H1 (cell line): ENCODE results near the gene NOSIP. TPM values are rescaled to one million over a fixed set of nuclear protein-coding genes. Genes with fewer than 3 reads are reported as not detected.

ENCODE experiments used
- CTCF ChIA-PET: fragments of 300-600 bp; sonication (Branson Sonifier 250); formaldehyde crosslinking; loops from one replicate; lab custom pipeline; 2021; ENCODE audit not compliant: partially characterized antibody; lab: Charles Lee
- POLR2A ChIA-PET: fragments of 300-600 bp; sonication (Branson Sonifier 250); formaldehyde crosslinking; loops from one replicate; lab custom pipeline; 2021; ENCODE audit warnings: inconsistent platforms; ENCODE audit not compliant: partially characterized antibody; lab: Charles Lee
- DNase-seq, 2 experiments: peaks; one replicate each; pipeline versions ENCODE4 v3.0.0 to v3.0.0-alpha.2; 2010 to 2022; ENCODE audit warnings: low spot score in 2 of 2, low read depth in 1 of 2, mixed read lengths in 1 of 2
- FAIRE-seq: peaks from 2 replicates; lab custom pipeline; 2011; peaks lifted over from hg19 to GRCh38; lab: Jason Lieb, UNC
- H2AFZ ChIP-seq: 2 replicates; pipeline ENCODE4 v1.8.1; 2012; ENCODE audit warnings: low read length, inconsistent platforms
- H2AK5ac ChIP-seq: 2 replicates; pipeline ENCODE4 v1.6.1; 2013; ENCODE audit warnings: low read depth, low read length
- H2BK120ac ChIP-seq: replicated peaks from 2 replicates; pipeline ENCODE3; 2013; ENCODE audit warnings: low read depth, low read length, inconsistent platforms
- H2BK12ac ChIP-seq: 2 replicates; pipeline ENCODE4 v1.6.1; 2013; ENCODE audit warnings: low read depth, low read length
- H2BK15ac ChIP-seq: 2 replicates; pipeline ENCODE4 v1.6.1; 2013; ENCODE audit warnings: low read length
- H2BK20ac ChIP-seq: 2 replicates; pipeline ENCODE4 v1.6.1; 2013; ENCODE audit warnings: low read length
- H2BK5ac ChIP-seq: 2 replicates; pipeline ENCODE4 v1.6.1; 2013; ENCODE audit warnings: low read depth, low read length
- H3K14ac ChIP-seq: 2 replicates; pipeline ENCODE4 v1.6.1; 2013; ENCODE audit warnings: inconsistent platforms; ENCODE audit not compliant: insufficient read length
- H3K18ac ChIP-seq: 2 replicates; pipeline ENCODE4 v1.6.1; 2013; ENCODE audit warnings: low read length; ENCODE audit errors: extremely low read depth
- H3K23ac ChIP-seq: 2 replicates; pipeline ENCODE4 v1.6.1; 2013; ENCODE audit warnings: inconsistent platforms; ENCODE audit not compliant: insufficient read length
- H3K23me2 ChIP-seq: 2 replicates; pipeline ENCODE4 v1.6.1; 2013; ENCODE audit warnings: low read depth, low read length
- H3K27ac ChIP-seq: 2 replicates; pipeline ENCODE4 v1.6.1; 2011; ENCODE audit warnings: low read depth, low read length, inconsistent platforms
- H3K27me3 ChIP-seq, 4 experiments: replicated peaks in 1 of 4; 1 replicate in 1 of 4; 2 replicates in 3 of 4; pipeline versions ENCODE4 v1.6.1 to v1.8.1; 2011 to 2013; ENCODE audit warnings: low read length in 3 of 4, mild to moderate bottlenecking in 3 of 4, inconsistent platforms in 2 of 4, mixed read lengths in 2 of 4, moderate library complexity in 1 of 4; ENCODE audit not compliant: control insufficient read depth in 3 of 4, insufficient read depth in 3 of 4; ENCODE audit errors: extremely low read depth in 1 of 4
- H3K36me3 ChIP-seq, 4 experiments: 2 replicates each; pipeline versions ENCODE4 v1.6.1 to v1.8.1; 2011 to 2013; ENCODE audit warnings: mild to moderate bottlenecking in 4 of 4, low read length in 3 of 4, moderate library complexity in 2 of 4, control low read depth in 1 of 4, inconsistent platforms in 1 of 4; ENCODE audit not compliant: insufficient read depth in 4 of 4, control insufficient read depth in 2 of 4
- H3K4ac ChIP-seq: replicated peaks from 2 replicates; pipeline ENCODE3; 2013; ENCODE audit warnings: low read length, low read depth, mixed read lengths, inconsistent platforms; ENCODE audit not compliant: insufficient read length
- H3K4me1 ChIP-seq, 4 experiments: replicated peaks in 1 of 4; 1 replicate in 1 of 4; 2 replicates in 3 of 4; pipeline versions ENCODE4 v1.6.1 to v1.8.1; 2011 to 2013; ENCODE audit warnings: low read length in 3 of 4, inconsistent platforms in 2 of 4, mixed read lengths in 1 of 4; ENCODE audit not compliant: insufficient read depth in 4 of 4, control insufficient read depth in 3 of 4
- H3K4me2 ChIP-seq, 2 experiments: 2 replicates each; pipeline versions ENCODE4 v1.6.1 to v1.8.1; 2011 to 2013; ENCODE audit warnings: low read depth in 2 of 2, low read length in 2 of 2, control low read depth in 1 of 2, inconsistent platforms in 1 of 2, mild to moderate bottlenecking in 1 of 2; ENCODE audit not compliant: insufficient read depth in 1 of 2
- H3K4me3 ChIP-seq, 4 experiments: fragments of 200-600, 300-600 bp in 1 of 4; sonication (generic), shearing (Covaris generic), sonication (Bioruptor Twin) in 1 of 4; 2 replicates each; pipeline versions ENCODE4 v1.5.1 to v1.8.1; 2011 to 2016; ENCODE audit warnings: low read length in 4 of 4, low read depth in 3 of 4, control low read depth in 2 of 4, inconsistent platforms in 2 of 4, mild to moderate bottlenecking in 2 of 4, mixed read lengths in 1 of 4, moderate library complexity in 1 of 4; ENCODE audit not compliant: insufficient read depth in 2 of 4; ENCODE audit errors: extremely low read depth in 1 of 4
- H3K56ac ChIP-seq: replicated peaks from 2 replicates; pipeline ENCODE3; 2013; ENCODE audit warnings: low read depth, mild to moderate bottlenecking, mixed read lengths, low read length, inconsistent platforms; ENCODE audit not compliant: insufficient read length
- H3K79me1 ChIP-seq: 2 replicates; pipeline ENCODE4 v1.6.1; 2013; ENCODE audit warnings: low read depth, low read length, control low read depth
- H3K79me2 ChIP-seq, 2 experiments: 2 replicates each; pipeline versions ENCODE4 v1.6.1 to v1.8.1; 2012 to 2013; ENCODE audit warnings: low read length in 2 of 2, mild to moderate bottlenecking in 2 of 2, inconsistent platforms in 1 of 2; ENCODE audit not compliant: insufficient read depth in 2 of 2, control insufficient read depth in 1 of 2
- H3K9ac ChIP-seq, 4 experiments: replicated peaks in 1 of 4; 1 replicate in 1 of 4; 2 replicates in 3 of 4; pipeline versions ENCODE4 v1.6.1 to v1.8.1; 2011 to 2013; ENCODE audit warnings: low read depth in 3 of 4, low read length in 3 of 4, control low read depth in 2 of 4, mild to moderate bottlenecking in 2 of 4, moderate library complexity in 2 of 4, inconsistent platforms in 1 of 4; ENCODE audit errors: extremely low read depth in 1 of 4
- H3K9me3 ChIP-seq, 2 experiments: 2 replicates each; pipeline versions ENCODE4 v1.6.1 to v1.8.1; 2012 to 2013; ENCODE audit warnings: mild to moderate bottlenecking in 2 of 2, moderate library complexity in 2 of 2, control low read depth in 1 of 2, inconsistent platforms in 1 of 2, low read depth in 1 of 2, low read length in 1 of 2, mixed read lengths in 1 of 2; ENCODE audit not compliant: insufficient read depth in 2 of 2
- H4K20me1 ChIP-seq, 2 experiments: replicated peaks in 1 of 2; 2 replicates each; pipeline versions ENCODE3 to v1.8.1; 2011 to 2013; ENCODE audit warnings: inconsistent platforms in 2 of 2, low read length in 2 of 2, mild to moderate bottlenecking in 1 of 2; ENCODE audit not compliant: insufficient read depth in 2 of 2, control insufficient read depth in 1 of 2
- H4K5ac ChIP-seq: 2 replicates; pipeline ENCODE4 v1.6.1; 2013; ENCODE audit warnings: low read length, low read depth, mixed read lengths, inconsistent platforms; ENCODE audit not compliant: insufficient read length
- H4K8ac ChIP-seq: 2 replicates; pipeline ENCODE4 v1.8.0; 2013; ENCODE audit warnings: mild to moderate bottlenecking, moderate library complexity, low read length, inconsistent platforms; ENCODE audit not compliant: insufficient read depth; ENCODE audit errors: extremely low read depth
- H4K91ac ChIP-seq: replicated peaks from 2 replicates; pipeline ENCODE3; 2013; ENCODE audit warnings: low read length, mixed read lengths, inconsistent platforms; ENCODE audit not compliant: insufficient read length
- CHD1 ChIP-seq: IDR thresholded peaks from 2 replicates; pipeline ENCODE4 v1.6.1; 2012; ENCODE audit warnings: low read depth, low read length, improper control_type of control experiment
- RAD21 ChIP-seq, 2 experiments: IDR thresholded peaks in 1 of 2; conservative IDR thresholded peaks in 1 of 2; 2 replicates each; pipeline ENCODE4 v1.6.1; 2011; ENCODE audit warnings: low read depth in 2 of 2, low read length in 2 of 2, improper control_type of control experiment in 1 of 2, inconsistent platforms in 1 of 2, mild to moderate bottlenecking in 1 of 2, moderate library complexity in 1 of 2
- RXRA ChIP-seq: IDR thresholded peaks from 2 replicates; pipeline ENCODE4 v1.6.1; 2011; ENCODE audit warnings: low read depth, mild to moderate bottlenecking, low read length, moderate library complexity; ENCODE audit not compliant: insufficient read depth
- SIX5 ChIP-seq: IDR thresholded peaks from 2 replicates; pipeline ENCODE4 v1.6.1; 2011; ENCODE audit warnings: mild to moderate bottlenecking, low read depth, low read length
- TAF1 ChIP-seq: IDR thresholded peaks from 2 replicates; pipeline ENCODE4 v1.6.1; 2011; ENCODE audit warnings: mild to moderate bottlenecking, low read depth, low read length
- ZNF274 ChIP-seq: IDR thresholded peaks from 2 replicates; pipeline ENCODE4 v1.7.0; 2012; ENCODE audit warnings: low read length, borderline replicate concordance; ENCODE audit errors: extremely low read depth
- whole genome bisulfite sequencing, 2 experiments: shearing (Covaris generic) in 1 of 2; methylation state at CpG; one replicate each; pipeline versions ENCODE4 v1.1.6 to v1.1.7; 2013 to 2015; ENCODE audit warnings: low lambda C conversion rate in 2 of 2, mixed read lengths in 2 of 2, inconsistent platforms in 1 of 2, low coverage in 1 of 2, missing lambda C conversion rate in 1 of 2; ENCODE audit not compliant: insufficient replicate concordance in 2 of 2, insufficient coverage in 1 of 2, insufficient read length in 1 of 2; ENCODE audit errors: extremely low coverage in 1 of 2, missing lambda C conversion rate in 1 of 2; 5-methylcytosine and 5-hydroxymethylcytosine counted together
- polyA plus RNA-seq, 7 experiments: library from polyadenylated mRNA; depleted of rRNA in 3 of 7; stranded (reverse) in 5 of 7; unstranded in 2 of 7; fragments of >200 nt in 5 of 7; fragments of 200-250 nt in 2 of 7; gene quantifications; 1 replicate in 5 of 7; 2 replicates in 1 of 7; 4 replicates in 1 of 7; pipeline versions ENCODE4 v1.2.1 to v1.2.3, GENCODE V29; 2011 to 2013; ENCODE audit warnings: missing spikeins in 2 of 7, mixed read lengths in 2 of 7
- total RNA-seq: library from RNA; stranded (reverse); fragmentation: NEBNext Ultra II Directional; extraction: Animal tissue kit (Norgen Biotek cat#: 25700); gene quantifications from 2 replicates; pipeline ENCODE4 v1.2.1, GENCODE V29; 2021
- TF ChIP-seq, protein P1 (sequence below): IDR thresholded peaks from 2 replicates; pipeline ENCODE4 v1.6.1; 2011; ENCODE audit warnings: low read depth, mild to moderate bottlenecking, low read length; ENCODE audit not compliant: insufficient read depth

The NOSIP gene
- total and polyA plus RNA-seq, 2 of the 8 experiments (the other 6 are each of a cell fraction or from before 2014, with no cell fraction given): 85.1 to 192 TPM

DNA sequence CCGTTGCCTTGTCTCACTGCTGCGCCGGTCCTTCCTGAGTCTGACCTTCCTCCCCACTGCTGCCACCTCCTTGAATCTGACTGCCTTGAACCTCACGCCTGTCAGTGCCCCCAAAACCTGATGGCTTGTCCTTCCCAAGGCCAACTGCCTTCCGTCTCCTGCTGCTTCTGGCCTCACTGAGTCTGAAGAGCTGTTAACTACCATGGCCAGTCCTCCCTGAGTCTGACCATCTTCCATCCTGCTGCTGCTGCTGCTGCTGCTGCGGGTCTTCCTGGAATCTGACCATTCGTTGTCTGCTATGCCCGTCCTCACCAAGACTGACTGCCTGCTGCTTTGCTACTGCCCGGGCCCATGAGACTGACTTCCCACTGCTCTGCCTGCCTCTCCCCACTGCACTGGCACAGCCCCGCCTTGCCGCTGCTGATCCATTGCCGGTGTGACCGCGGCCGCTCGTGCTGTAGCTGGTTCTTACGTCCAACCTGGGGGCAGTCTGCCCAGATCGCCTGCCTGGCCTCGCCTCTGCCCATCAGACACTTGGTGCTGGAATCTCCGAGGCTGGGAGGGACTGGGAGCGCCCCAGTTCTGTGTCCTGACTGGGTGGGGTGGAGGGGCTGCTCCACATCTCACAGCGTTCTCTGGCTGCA, 55.4 kb downstream of the NOSIP start:
- Histone ChIP-seq H3K4ac (no peak overlapping the region), H4K20me1 (peaks cover 0 to 2% of the 10 kb centered on the region in 2 experiments), H2BK5ac (peak overlapping the region; percentile 18; the same call in 1 of the 2 replicates), H3K27me3 (no peaks in the 10 kb centered on the region), H3K4me2 (no peak overlapping the region), H3K27ac (no peak overlapping the region), H2BK12ac (no peak overlapping the region), H2AFZ (no peak overlapping the region), H3K9ac (no peak overlapping the region), H3K18ac (no peak overlapping the region), H2BK120ac (no peak overlapping the region), H3K23ac (no peak overlapping the region), H2AK5ac (no peak overlapping the region), H3K36me3 (peaks cover 0 to 13% (median 2%) of the 10 kb centered on the region in 4 experiments; a peak in 4 of 8 replicates), H3K23me2 (peaks cover 5% of the 10 kb centered on the region; the same call in 1 of the 2 replicates), H3K4me1 (peaks cover 0 to 5% (median 2%) of the 10 kb centered on the region in 4 experiments; a peak in 3 of 7 replicates), H3K4me3 (no peak overlapping the region), H2BK15ac (no peak overlapping the region), H4K91ac (no peak overlapping the region), H3K79me2 (no peaks in the 10 kb centered on the region), H3K9me3 (no peaks in the 10 kb centered on the region), H2BK20ac (no peak overlapping the region), H3K14ac (no peak overlapping the region), H4K8ac (no peak overlapping the region), H4K5ac (no peak overlapping the region), H3K79me1 (peaks cover 5% of the 10 kb centered on the region), H3K56ac (no peak overlapping the region)
- ChIA-PET POLR2A (interaction anchor here (0.6 to 2.0 kb wide), 7 partner anchors 9 to 151 kb away, joined by 3 to 8 read pairs (median 3); partner anchors contain the start of gene RPS11), CTCF (interaction anchor here (1.1 to 1.6 kb wide), 3 partner anchors 9 to 46 kb away, joined by 5 read pairs; no protein-coding TSS in a partner anchor)
- TF ChIP-seq ZNF274: no peak
- no peak for TF ChIP-seq RAD21 (IDR thresholded peaks at IDR 0.05 in 1 of 2, conservative IDR thresholded peaks at IDR 0.05 in 1 of 2; ENCODE audit: low read depth in 2 of 2, low read length in 2 of 2)
- no peak for TF ChIP-seq TAF1
- TF ChIP-seq, protein P1, sequence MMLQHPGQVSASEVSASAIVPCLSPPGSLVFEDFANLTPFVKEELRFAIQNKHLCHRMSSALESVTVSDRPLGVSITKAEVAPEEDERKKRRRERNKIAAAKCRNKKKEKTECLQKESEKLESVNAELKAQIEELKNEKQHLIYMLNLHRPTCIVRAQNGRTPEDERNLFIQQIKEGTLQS: no peak
- TF ChIP-seq CHD1: no peak
- no peak for TF ChIP-seq RXRA
- no peak for TF ChIP-seq SIX5
- FAIRE-seq (no peak), DNase-seq (no peak)
- WGBS, 2 experiments: 91% methylated on average over 22 of the region's 22 CpGs; no CpG with 5 or more reads in 1 of the 2 experiments
